NCI-H774 (cell line): ENCODE measurements around the gene FAM76A.
"Not testable (repeated sequence)": the region's sequence is repeated elsewhere in the genome, so short reads cannot be mapped to it uniquely, and the experiment has no call there.

Source experiments
- DNase-seq: peaks from one replicate; lab custom pipeline; 2025; lab: John Stamatoyannopoulos, UW

The FAM76A gene

GRCh38 chr1:27778056-27778455, 52.3 kb downstream of the FAM76A start:
- DNase-seq, result no peak

GRCh38 chr1:27779122-27779521, 53.4 kb downstream of the FAM76A start:
- no peak for DNase-seq

- no peak for DNase-seq
Measured at GRCh38 chr1:27782950-27783349, 57.2 kb downstream of the FAM76A start.

- no peak for DNase-seq
Measured at GRCh38 chr1:27784700-27785099, 58.9 kb downstream of the FAM76A start.

GRCh38 chr1:27785781-27786455, 60.2 kb downstream of the FAM76A start:
- DNase-seq, result no peak

GRCh38 chr1:27787895-27788294, 62.1 kb downstream of the FAM76A start:
- DNase-seq, result no peak

GRCh38 chr1:27789540-27790041, 63.8 kb downstream of the FAM76A start:
- no peak for DNase-seq

GRCh38 chr1:27790270-27790669, 64.5 kb downstream of the FAM76A start:
- not testable (repeated sequence) for DNase-seq

GRCh38 chr1:27795601-27796000, 69.8 kb downstream of the FAM76A start:
- no peak for DNase-seq

- no peak for DNase-seq
Measured at GRCh38 chr1:27804791-27805190, 79.0 kb downstream of the FAM76A start.

GRCh38 chr1:27806758-27807157, 81.0 kb downstream of the FAM76A start:
- no peak for DNase-seq

GRCh38 chr1:27807385-27807784, 81.6 kb downstream of the FAM76A start:
- DNase-seq, result no peak

GRCh38 chr1:27808131-27808530, 82.4 kb downstream of the FAM76A start:
- DNase-seq, result not testable (repeated sequence)

GRCh38 chr1:27809883-27810282, 84.1 kb downstream of the FAM76A start:
- DNase-seq, result no peak

- DNase-seq, result no peak
Measured at GRCh38 chr1:27811741-27812500, 86.2 kb downstream of the FAM76A start.
